ENCODE measurements around the gene ZIC4.

GRCh38 chr3:147423798-147424580 lies 17.6 kb upstream of the ZIC4 start:
- TF ChIP-seq EZH2phosphoT487 (IDR thresholded peaks at IDR 0.05; ENCODE audit: low read depth, severe bottlenecking, unreplicated experiment) = no peak
- TF ChIP-seq CTCF (IDR thresholded peaks at IDR 0.05; ENCODE audit: poor library complexity) = no peak
- no peak for TF ChIP-seq EZH2 (IDR thresholded peaks at IDR 0.05; ENCODE audit: borderline replicate concordance)
